ENCODE data around the gene TNFSF10.

GRCh38 chr3:172551874-172552273, 28.6 kb upstream of the TNFSF10 start:
- no peak for TF ChIP-seq CTCF (IDR thresholded peaks at IDR 0.05; ENCODE audit: control extremely low read depth in 1 of 3, insufficient read depth in 1 of 3, low read depth in 1 of 3, low read length in 3 of 3)
- TF ChIP-seq CTBP2 (IDR thresholded peaks at IDR 0.05; ENCODE audit: borderline replicate concordance, insufficient read depth, insufficient read length, low read length): no peak

Measured in H1 (cell line).